ENCODE measurements around the gene APOD. TPM values are rescaled to one million over a fixed set of nuclear protein-coding genes. Genes with fewer than 3 reads are reported as not detected.

The APOD gene
- total and polyA plus RNA-seq, 10 of the 15 experiments (the other 5 are each of a cell fraction or from before 2014, with no cell fraction given) = 0.06 to 0.77 (median 0.47) TPM; not detected in 3

- no peak for TF ChIP-seq RELA (IDR thresholded peaks at IDR 0.05; ENCODE audit: borderline replicate concordance, partially characterized antibody)
- no peak for TF ChIP-seq EGR1 (IDR thresholded peaks at IDR 0.05; ENCODE audit: borderline replicate concordance in 1 of 2, low read depth in 2 of 2, low read length in 2 of 2)
- TF ChIP-seq ATF7 (IDR thresholded peaks at IDR 0.05; ENCODE audit: low read depth) = no peak
- TF ChIP-seq JUND (IDR thresholded peaks at IDR 0.05; ENCODE audit: low read depth, low read length) = no peak
- TF ChIP-seq FOS (IDR thresholded peaks at IDR 0.05; ENCODE audit: borderline replicate concordance, extremely low read depth, insufficient read length) = no peak
- no peak for TF ChIP-seq TCF7 (IDR thresholded peaks at IDR 0.05; ENCODE audit: borderline replicate concordance)
- no peak for TF ChIP-seq CEBPB (IDR thresholded peaks at IDR 0.05; ENCODE audit: borderline replicate concordance in 1 of 2, low read depth in 2 of 2, low read length in 2 of 2)
- TF ChIP-seq ZNF207 (IDR thresholded peaks at IDR 0.05; ENCODE audit: borderline replicate concordance) = no peak
- TF ChIP-seq TCF3 (IDR thresholded peaks at IDR 0.05; ENCODE audit: borderline replicate concordance, insufficient read depth, low read depth, low read length) = no peak
- no peaks in the 10 kb centered on the region; a peak in 1 of 4 replicates for H3K36me3 ChIP-seq (ENCODE audit: control insufficient read depth in 2 of 2, insufficient read depth in 2 of 2, low read length in 1 of 2)
- no peak for DNase-seq (ENCODE audit: low read depth, low spot score)
- ChIA-PET SMC1A (ENCODE audit: uncharacterized antibody, unreplicated experiment) (no interaction called here), POLR2A (no interaction called here), CTCF (interaction anchor here (0.8 to 1.8 kb wide), 3 partner anchors 13 to 266 kb away, joined by 3 to 4 read pairs (median 3); partner anchors contain the start of gene XXYLT1), RAD21 (ENCODE audit: unreplicated experiment) (interaction anchor here (0.7 kb wide), 1 partner anchor 438 kb away, joined by 4 read pairs; no protein-coding TSS in a partner anchor)
- no peaks in the 10 kb centered on the region for H4K20me1 ChIP-seq (ENCODE audit: control insufficient read depth, insufficient read depth)
- no peak overlapping the region for H3K27ac ChIP-seq (ENCODE audit: control insufficient read depth, insufficient read depth)
- H3K9ac ChIP-seq (ENCODE audit: control insufficient read depth, insufficient read depth, low read length) = no peak overlapping the region
- no peak for ATAC-seq
- in situ Hi-C loops (cut with MboI) (loop anchor here (5.0 to 25.0 kb wide), 2 partner anchors 398 to 863 kb away; partner anchors contain the start of gene LSG1), intact Hi-C loops (cut with micrococcal nuclease; ENCODE audit: unreplicated experiment) (no loop called here)
- peaks cover 13% of the 10 kb centered on the region for H3K4me1 ChIP-seq (ENCODE audit: control insufficient read depth, insufficient read depth, low read length)
- BruUV-seq (replicated peaks) = no TSS peak
- H3K4me3 ChIP-seq = no peak overlapping the region
- FAIRE-seq = no peak
- H3K4me2 ChIP-seq (ENCODE audit: control insufficient read depth, insufficient read depth) = no peak overlapping the region
- no peaks in the 10 kb centered on the region for H3K9me3 ChIP-seq (replicated peaks; ENCODE audit: control insufficient read depth, insufficient read depth, low read length)
- H3K79me2 ChIP-seq (ENCODE audit: control insufficient read depth, insufficient read depth, low read length) = peaks cover 88% of the 10 kb centered on the region
- no peaks in the 10 kb centered on the region for H3K27me3 ChIP-seq (replicated peaks in 1 of 2; ENCODE audit: control insufficient read depth in 2 of 2, insufficient read depth in 2 of 2, low read length in 1 of 2)
- H2AFZ ChIP-seq (ENCODE audit: control insufficient read depth, low read depth, low read length) = no peak overlapping the region
- 96% methylated on average over 5 of the region's 5 CpGs for WGBS (ENCODE audit: insufficient coverage, insufficient replicate concordance, low lambda C conversion rate, missing lambda C conversion rate)
These were observed 48.4 kb downstream of the APOD start for GRCh38 chr3:195535293-195535692.

All from GM12878 (cell line).